Mesenchymal stem cell (in vitro differentiated cells and primary cell): ENCODE data around the gene PRKCG.

Experiments
- DNase-seq: peaks from one replicate; pipeline ENCODE4 v3.0.0-alpha.2; 2013
- H2AFZ ChIP-seq: one replicate; pipeline ENCODE4 v1.6.1; 2013; ENCODE audit warnings: low read depth, mild to moderate bottlenecking, control low read depth, inconsistent platforms, low read length, moderate library complexity
- H2AK5ac ChIP-seq: 2 replicates; pipeline ENCODE4 v1.6.1; 2013; ENCODE audit warnings: low read length, moderate library complexity, mild to moderate bottlenecking, inconsistent platforms; ENCODE audit not compliant: severe bottlenecking
- H2BK120ac ChIP-seq: one replicate; pipeline ENCODE4 v1.6.1; 2013; ENCODE audit warnings: low read depth, mild to moderate bottlenecking, inconsistent platforms, low read length, moderate library complexity
- H2BK12ac ChIP-seq, 2 experiments: one replicate each; pipeline ENCODE4 v1.6.1; 2013; ENCODE audit warnings: inconsistent platforms in 2 of 2, low read length in 2 of 2, mild to moderate bottlenecking in 2 of 2, moderate library complexity in 2 of 2, control low read depth in 1 of 2
- H2BK15ac ChIP-seq: one replicate; pipeline ENCODE4 v1.6.1; 2013; ENCODE audit warnings: mild to moderate bottlenecking, low read depth, inconsistent platforms; ENCODE audit not compliant: poor library complexity, severe bottlenecking
- H2BK5ac ChIP-seq: 2 replicates; pipeline ENCODE4 v1.6.1; 2013; ENCODE audit warnings: low read depth, mild to moderate bottlenecking, low read length, control low read depth, inconsistent platforms; ENCODE audit not compliant: poor library complexity, severe bottlenecking
- H3K14ac ChIP-seq, 2 experiments: one replicate each; pipeline ENCODE4 v1.6.1; 2013; ENCODE audit warnings: inconsistent platforms in 2 of 2, low read length in 2 of 2, control low read depth in 1 of 2, mild to moderate bottlenecking in 1 of 2, moderate library complexity in 1 of 2
- H3K18ac ChIP-seq, 2 experiments: one replicate each; pipeline ENCODE4 v1.6.1; 2013; ENCODE audit warnings: inconsistent platforms in 2 of 2, low read length in 2 of 2, control low read depth in 1 of 2, low read depth in 1 of 2, mild to moderate bottlenecking in 1 of 2
- H3K23ac ChIP-seq, 2 experiments: one replicate each; pipeline ENCODE4 v1.6.1; 2013; ENCODE audit warnings: inconsistent platforms in 2 of 2, low read length in 2 of 2, mild to moderate bottlenecking in 2 of 2, moderate library complexity in 2 of 2, control low read depth in 1 of 2
- H3K27ac ChIP-seq: 2 replicates; pipeline ENCODE4 v1.5.1; 2013; ENCODE audit warnings: mild to moderate bottlenecking, moderate library complexity, low read length, control low read depth, inconsistent platforms; ENCODE audit not compliant: poor library complexity, severe bottlenecking
- H3K27me3 ChIP-seq, 2 experiments: 2 replicates each; pipeline versions ENCODE4 v1.6.1 to v1.7.0; 2013; ENCODE audit warnings: low read length in 2 of 2, mild to moderate bottlenecking in 2 of 2, moderate library complexity in 2 of 2, control low read depth in 1 of 2, inconsistent platforms in 1 of 2; ENCODE audit not compliant: control insufficient read depth in 1 of 2, insufficient read depth in 1 of 2
- H3K36me3 ChIP-seq, 2 experiments: 2 replicates each; pipeline versions ENCODE4 v1.6.1 to v1.7.0; 2013; ENCODE audit warnings: low read length in 2 of 2, control low read depth in 1 of 2, inconsistent platforms in 1 of 2, low read depth in 1 of 2, mild to moderate bottlenecking in 1 of 2; ENCODE audit not compliant: insufficient read depth in 2 of 2, control insufficient read depth in 1 of 2
- H3K4ac ChIP-seq, 2 experiments: one replicate each; pipeline ENCODE4 v1.6.1; 2013; ENCODE audit warnings: inconsistent platforms in 2 of 2, low read length in 2 of 2, mild to moderate bottlenecking in 2 of 2, moderate library complexity in 2 of 2, control low read depth in 1 of 2, low read depth in 1 of 2
- H3K4me1 ChIP-seq: 2 replicates; pipeline ENCODE4 v1.6.1; 2013; ENCODE audit warnings: low read depth, low read length, control low read depth; ENCODE audit not compliant: control insufficient read depth, insufficient read depth
- H3K4me2 ChIP-seq: 2 replicates; pipeline ENCODE4 v1.6.1; 2013; ENCODE audit warnings: low read length, mild to moderate bottlenecking, inconsistent platforms; ENCODE audit not compliant: poor library complexity, severe bottlenecking
- H3K4me3 ChIP-seq, 2 experiments: 2 replicates each; pipeline versions ENCODE4 v1.5.1 to v1.7.0; 2013; ENCODE audit warnings: low read length in 2 of 2, mild to moderate bottlenecking in 2 of 2, control low read depth in 1 of 2, low read depth in 1 of 2; ENCODE audit not compliant: insufficient read depth in 1 of 2
- H3K79me1 ChIP-seq: replicated peaks from 2 replicates; pipeline ENCODE4 v1.6.1; 2013; ENCODE audit warnings: mild to moderate bottlenecking, control low read depth, low read length, inconsistent platforms; ENCODE audit not compliant: poor library complexity, severe bottlenecking
- H3K9ac ChIP-seq: 2 replicates; pipeline ENCODE4 v1.7.0; 2013; ENCODE audit warnings: mild to moderate bottlenecking, low read length, moderate library complexity
- H3K9me3 ChIP-seq: 2 replicates; pipeline ENCODE4 v1.7.0; 2013; ENCODE audit warnings: mild to moderate bottlenecking, low read length; ENCODE audit not compliant: control insufficient read depth
- H4K8ac ChIP-seq: one replicate; pipeline ENCODE4 v1.6.1; 2013; ENCODE audit warnings: inconsistent platforms, mild to moderate bottlenecking, low read length, moderate library complexity
- H4K91ac ChIP-seq: one replicate; pipeline ENCODE4 v1.6.1; 2013; ENCODE audit warnings: mild to moderate bottlenecking, low read length, inconsistent platforms
- WGBS: methylation state at CpG from one replicate; pipeline ENCODE4 v1.1.7; 2013; ENCODE audit warnings: mixed read lengths; 5-methylcytosine and 5-hydroxymethylcytosine counted together

PRKCG gene

DNA sequence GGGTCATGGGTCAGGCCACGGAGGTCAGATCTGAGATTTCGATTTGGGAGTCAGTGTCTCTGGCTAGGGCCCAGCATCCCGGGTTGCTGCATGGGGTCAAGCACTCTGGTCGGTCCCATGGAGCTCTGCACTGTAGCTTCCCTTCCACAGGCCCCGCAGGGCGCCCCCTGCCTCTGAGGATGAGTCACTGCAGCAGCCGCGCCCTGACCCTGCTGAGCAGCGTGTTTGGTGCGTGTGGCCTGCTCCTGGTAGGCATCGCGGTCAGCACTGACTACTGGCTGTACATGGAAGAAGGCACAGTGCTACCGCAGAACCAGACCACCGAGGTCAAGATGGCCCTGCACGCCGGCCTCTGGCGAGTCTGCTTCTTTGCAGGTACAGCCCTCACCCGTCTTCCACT lies 30.7 kb downstream of the PRKCG start:
- H2BK5ac ChIP-seq = no peak overlapping the region
- H3K79me1 ChIP-seq = no peaks in the 10 kb centered on the region
- no peak overlapping the region for H2BK15ac ChIP-seq
- no peak overlapping the region for H3K14ac ChIP-seq
- H3K23ac ChIP-seq = no peak overlapping the region
- H2AK5ac ChIP-seq = no peak overlapping the region
- no peak overlapping the region for H2BK12ac ChIP-seq
- WGBS = 53% methylated on average over 18 of the region's 18 CpGs
- peaks cover 43 to 44% of the 10 kb centered on the region in 2 experiments for H3K27me3 ChIP-seq
- no peak overlapping the region for H3K18ac ChIP-seq
- H2AFZ ChIP-seq = no peak overlapping the region
- H3K9me3 ChIP-seq = no peaks in the 10 kb centered on the region
- H2BK120ac ChIP-seq = no peak overlapping the region
- H4K91ac ChIP-seq = no peak overlapping the region
- no peak overlapping the region for H3K4me3 ChIP-seq
- no peak overlapping the region for H4K8ac ChIP-seq
- H3K4me1 ChIP-seq = no peaks in the 10 kb centered on the region
- H3K27ac ChIP-seq = no peak overlapping the region
- no peak overlapping the region for H3K4ac ChIP-seq
- H3K4me2 ChIP-seq = no peak overlapping the region
- no peaks in the 10 kb centered on the region for H3K36me3 ChIP-seq
- H3K9ac ChIP-seq = no peak overlapping the region
- no peak for DNase-seq

GRCh38 chr19:53915000-53915399 lies 33.0 kb downstream of the PRKCG start:
- Histone ChIP-seq H3K9ac (no peak overlapping the region), H3K23ac (no peak overlapping the region), H3K9me3 (no peaks in the 10 kb centered on the region), H3K4me3 (no peak overlapping the region), H2BK15ac (no peak overlapping the region), H3K27me3 (peaks cover 23% of the 10 kb centered on the region in 2 experiments), H3K4me2 (no peak overlapping the region), H3K4me1 (no peaks in the 10 kb centered on the region), H2BK5ac (no peak overlapping the region), H4K8ac (no peak overlapping the region), H2BK120ac (no peak overlapping the region), H2BK12ac (no peak overlapping the region), H3K27ac (no peak overlapping the region), H3K14ac (no peak overlapping the region), H2AK5ac (no peak overlapping the region), H3K18ac (no peak overlapping the region), H3K4ac (no peak overlapping the region), H2AFZ (no peak overlapping the region), H3K79me1 (no peaks in the 10 kb centered on the region), H4K91ac (no peak overlapping the region), H3K36me3 (no peaks in the 10 kb centered on the region)
- WGBS = 72% methylated on average over 6 of the region's 8 CpGs
- no peak for DNase-seq

- Histone ChIP-seq H2AFZ (no peak overlapping the region), H3K18ac (no peak overlapping the region), H3K27me3 (peaks cover 13% of the 10 kb centered on the region in 2 experiments), H2BK15ac (no peak overlapping the region), H2BK5ac (no peak overlapping the region), H3K4me1 (no peaks in the 10 kb centered on the region), H2BK12ac (no peak overlapping the region), H2AK5ac (no peak overlapping the region), H4K91ac (no peak overlapping the region), H4K8ac (no peak overlapping the region), H3K23ac (no peak overlapping the region), H3K9me3 (no peaks in the 10 kb centered on the region), H2BK120ac (no peak overlapping the region), H3K36me3 (no peaks in the 10 kb centered on the region), H3K4me3 (no peak overlapping the region), H3K79me1 (no peaks in the 10 kb centered on the region), H3K4me2 (no peak overlapping the region), H3K14ac (no peak overlapping the region), H3K27ac (no peak overlapping the region), H3K4ac (no peak overlapping the region), H3K9ac (no peak overlapping the region)
- WGBS = 92% methylated on average over 6 of the region's 6 CpGs
- DNase-seq = no peak
Measured at GRCh38 chr19:53916004-53916403, 34.0 kb downstream of the PRKCG start.

DNA sequence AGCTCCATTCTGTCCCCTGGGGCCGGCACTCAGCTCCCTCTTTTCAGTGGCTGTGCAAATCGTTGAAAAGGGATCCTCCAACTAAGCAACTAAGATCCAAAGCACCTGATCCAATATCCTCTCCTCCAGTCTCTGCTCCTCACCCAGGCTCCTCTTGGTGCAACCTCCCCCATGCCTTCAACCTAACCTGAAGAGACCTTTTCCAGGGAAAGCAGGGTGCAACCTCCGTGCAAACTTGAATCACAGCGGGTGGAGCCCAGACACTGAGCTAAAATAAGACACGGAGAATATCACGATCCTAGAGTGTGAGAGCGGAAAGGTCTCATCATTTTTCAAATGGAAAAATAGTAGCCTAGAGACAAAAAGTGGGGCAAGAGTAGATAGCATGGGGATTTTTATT lies 35.4 kb downstream of the PRKCG start:
- Histone ChIP-seq H2BK120ac (no peak overlapping the region), H4K8ac (no peak overlapping the region), H3K4me2 (no peak overlapping the region), H3K4ac (no peak overlapping the region), H3K9ac (no peak overlapping the region), H3K4me1 (no peaks in the 10 kb centered on the region), H2AFZ (no peak overlapping the region), H3K23ac (no peak overlapping the region), H2AK5ac (no peak overlapping the region), H2BK12ac (no peak overlapping the region), H3K18ac (no peak overlapping the region), H2BK15ac (no peak overlapping the region), H3K27ac (no peak overlapping the region), H4K91ac (no peak overlapping the region), H3K4me3 (no peak overlapping the region), H3K79me1 (no peaks in the 10 kb centered on the region), H3K14ac (no peak overlapping the region), H3K9me3 (no peaks in the 10 kb centered on the region), H2BK5ac (no peak overlapping the region), H3K27me3 (peaks cover 0 to under 1% of the 10 kb centered on the region in 2 experiments), H3K36me3 (no peaks in the 10 kb centered on the region)
- WGBS = 89% methylated on average over 7 of the region's 7 CpGs
- no peak for DNase-seq
